ENCODE data around the gene CXCL12. TPM values are rescaled to one million over a fixed set of nuclear protein-coding genes. Genes with fewer than 3 reads are reported as not detected.

The CXCL12 gene
- total RNA-seq (2014; rRNA removed; shearing (Covaris generic)), result not detected in 2 replicates
- polyA plus RNA-seq (2014; cell fraction: nucleus; rRNA removed), result not detected in 2 replicates

DNA sequence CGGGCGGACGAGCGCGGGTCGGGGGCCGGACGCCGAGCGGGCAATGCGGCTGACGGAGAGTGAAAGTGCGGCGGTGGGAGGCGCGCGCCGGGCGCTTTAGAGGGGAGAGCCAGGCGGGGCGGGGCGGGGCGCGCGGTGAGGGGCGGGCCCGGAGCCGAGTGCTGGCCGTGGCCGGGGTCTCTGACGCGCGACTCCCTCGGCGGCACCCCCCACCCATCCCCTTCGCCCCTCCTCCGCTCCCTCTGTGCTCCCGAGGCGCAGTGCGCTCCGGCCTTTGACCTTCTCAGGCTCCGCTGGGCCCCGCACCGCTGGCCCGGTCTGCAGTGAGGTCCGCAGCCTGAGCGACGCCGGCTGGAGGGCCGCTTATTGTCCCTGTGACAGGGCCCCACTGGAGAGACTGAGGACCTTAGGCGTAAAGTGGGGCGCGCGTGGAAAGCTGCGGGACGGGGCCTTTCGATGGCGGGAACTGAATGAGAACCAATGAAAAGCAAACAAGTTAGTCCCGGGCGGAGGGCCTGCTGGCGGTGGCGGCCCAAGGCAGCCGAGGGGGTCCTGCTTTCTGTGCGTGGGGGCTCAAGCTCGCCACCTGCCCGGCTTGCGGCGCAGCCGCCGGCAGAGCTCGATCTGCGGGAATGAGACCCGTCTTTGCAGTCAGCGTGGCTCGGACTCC lies at the start of gene CXCL12:
Gene CXCL12, minus strand, starts transcription at position 72 of the 670 bp plus-strand sequence. CDS start 92 bp downstream, outside the sequence.
- DNase-seq (ENCODE audit: extremely low read depth, low read depth), result no peak

DNA sequence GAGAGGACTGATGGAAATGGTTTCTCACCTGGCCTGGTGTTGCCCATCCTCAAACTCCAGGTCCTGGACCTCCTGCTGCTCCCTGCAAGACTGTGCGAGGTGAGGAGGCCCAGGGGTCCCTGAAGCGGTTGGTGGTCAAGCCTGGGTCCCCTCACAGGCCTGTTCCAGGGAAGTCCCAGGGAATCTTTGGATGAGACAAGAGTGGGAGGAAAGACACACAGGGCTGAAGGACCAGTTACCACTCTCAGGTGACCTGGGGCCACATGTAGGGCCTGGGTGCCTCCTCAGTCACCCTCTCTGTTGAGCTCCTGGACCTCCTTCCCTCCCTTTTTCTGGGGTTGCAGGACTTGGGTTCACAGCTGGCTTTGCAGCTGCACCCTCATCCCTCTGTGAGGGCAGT lies 42.6 kb upstream of the CXCL12 start:
- DNase-seq (ENCODE audit: extremely low read depth, low read depth), result no peak

DNA sequence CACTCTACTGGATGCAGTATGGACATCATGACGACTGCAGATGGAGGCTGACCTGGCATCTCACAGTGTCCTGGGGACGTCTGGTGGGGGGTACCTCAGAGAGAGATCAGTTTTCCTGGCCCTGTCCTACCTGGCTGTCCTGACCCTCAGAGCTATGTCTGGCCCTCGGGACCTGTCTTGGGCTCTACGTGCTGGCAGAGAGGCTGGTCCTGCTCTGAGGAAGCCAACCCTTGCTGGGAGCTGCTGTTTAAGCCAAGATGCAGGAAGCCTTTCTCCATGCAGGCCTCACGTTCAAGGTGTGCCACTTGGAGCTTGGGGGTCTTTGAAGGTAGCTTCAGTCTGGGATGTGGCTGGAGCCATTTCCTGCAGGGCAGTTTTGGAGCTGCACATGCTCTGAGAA lies 42.1 kb upstream of the CXCL12 start:
- DNase-seq (ENCODE audit: extremely low read depth, low read depth), result no peak

DNA sequence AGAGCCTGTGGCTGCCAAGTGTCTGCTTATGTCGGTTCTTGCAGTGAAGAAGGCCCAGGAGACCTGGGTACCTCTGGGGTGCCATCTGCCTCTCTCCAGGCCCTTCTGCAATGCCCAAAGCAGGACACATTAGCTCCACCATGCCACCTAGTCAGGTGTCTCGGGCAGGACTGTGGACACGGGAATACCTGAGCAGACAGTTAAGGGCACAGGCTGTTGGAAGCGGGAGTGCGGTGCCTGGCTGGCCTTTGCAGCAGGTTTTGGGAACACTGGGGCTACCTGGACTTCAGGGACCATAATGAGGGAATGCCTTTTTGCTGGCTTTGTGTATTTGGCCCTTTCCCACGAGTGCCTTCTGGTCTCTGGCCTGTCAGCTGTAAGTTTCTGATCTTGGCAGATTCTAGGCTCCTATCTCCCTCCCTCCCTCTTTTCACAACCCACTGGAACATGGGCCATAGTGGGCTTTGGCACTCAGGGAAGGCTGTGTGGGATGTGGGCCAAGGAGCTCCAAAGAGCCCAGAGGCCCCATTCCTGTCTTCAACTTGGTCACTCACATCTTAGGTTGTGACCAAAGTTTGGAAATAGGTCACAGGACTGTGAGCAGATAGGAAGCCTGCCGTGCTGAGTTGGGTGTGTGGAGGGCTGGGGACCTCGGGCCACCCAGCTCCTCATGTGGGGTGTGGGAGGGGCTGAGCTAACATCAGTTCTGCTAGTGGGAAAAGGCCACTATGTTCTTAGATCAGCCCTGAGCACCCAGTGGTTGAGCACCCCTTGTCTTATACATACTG lies 41.5 kb upstream of the CXCL12 start:
- DNase-seq (ENCODE audit: extremely low read depth, low read depth), result no peak

DNA sequence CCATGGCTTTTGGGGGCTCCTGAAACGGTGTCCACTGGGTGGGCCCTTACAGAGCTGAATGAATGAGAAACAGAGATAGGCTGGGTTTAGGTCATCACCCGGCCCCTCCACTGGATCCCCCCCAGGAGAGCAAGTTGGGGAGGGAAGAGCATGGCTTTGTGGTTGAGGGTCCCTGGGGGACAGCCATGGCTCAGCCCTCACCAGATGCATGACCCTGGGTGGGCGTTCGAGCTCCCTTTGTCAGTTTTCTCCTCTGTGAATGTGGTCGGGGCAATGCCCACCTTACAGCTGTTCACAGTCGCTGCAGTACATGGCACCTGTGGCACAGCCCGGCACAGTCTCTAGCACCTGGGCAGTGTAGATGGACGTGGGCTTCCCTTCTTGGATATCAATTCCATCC lies 40.6 kb upstream of the CXCL12 start:
- DNase-seq (ENCODE audit: extremely low read depth, low read depth), result no peak

DNA sequence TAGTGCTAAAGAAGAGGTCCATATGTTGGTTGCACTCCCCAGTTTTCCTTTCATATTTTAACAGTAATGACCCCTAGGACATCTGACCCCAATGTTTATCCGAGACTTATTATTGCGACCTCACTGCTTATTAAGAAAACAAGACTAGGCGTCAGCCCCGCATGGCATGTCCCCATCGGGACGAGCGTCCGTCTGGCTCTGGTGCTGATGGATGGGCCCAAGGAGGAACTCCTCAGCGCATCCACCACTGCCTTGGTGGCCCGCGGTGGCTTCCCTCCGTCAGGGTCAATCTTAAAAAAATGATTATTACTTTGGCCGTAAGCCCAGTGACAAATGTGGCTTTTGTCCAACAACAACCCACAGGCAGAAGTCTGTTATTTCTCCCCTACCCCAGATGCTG lies 40.1 kb upstream of the CXCL12 start:
- DNase-seq (ENCODE audit: extremely low read depth, low read depth), result no peak

DNA sequence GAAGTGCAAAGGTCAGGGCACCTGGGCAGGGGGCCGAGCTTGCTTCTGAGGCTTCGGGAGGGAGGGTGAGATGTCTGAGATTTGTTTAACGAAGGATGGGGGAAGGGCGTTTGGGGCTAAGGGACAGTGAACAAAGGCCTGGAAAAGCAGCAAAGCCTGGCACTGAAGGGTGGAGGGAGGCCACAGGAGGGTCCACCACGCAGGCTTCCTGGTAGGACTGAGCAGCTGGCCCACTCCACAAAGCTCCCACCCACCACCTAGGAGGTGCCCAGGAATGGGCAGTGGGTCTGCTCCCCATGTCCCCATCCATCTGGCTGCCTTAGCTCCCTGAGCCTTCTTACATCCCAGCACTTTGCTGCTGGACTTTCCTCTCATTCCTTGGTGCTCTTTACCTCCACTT lies 39.4 kb upstream of the CXCL12 start:
- no peak for DNase-seq (ENCODE audit: extremely low read depth, low read depth)

DNA sequence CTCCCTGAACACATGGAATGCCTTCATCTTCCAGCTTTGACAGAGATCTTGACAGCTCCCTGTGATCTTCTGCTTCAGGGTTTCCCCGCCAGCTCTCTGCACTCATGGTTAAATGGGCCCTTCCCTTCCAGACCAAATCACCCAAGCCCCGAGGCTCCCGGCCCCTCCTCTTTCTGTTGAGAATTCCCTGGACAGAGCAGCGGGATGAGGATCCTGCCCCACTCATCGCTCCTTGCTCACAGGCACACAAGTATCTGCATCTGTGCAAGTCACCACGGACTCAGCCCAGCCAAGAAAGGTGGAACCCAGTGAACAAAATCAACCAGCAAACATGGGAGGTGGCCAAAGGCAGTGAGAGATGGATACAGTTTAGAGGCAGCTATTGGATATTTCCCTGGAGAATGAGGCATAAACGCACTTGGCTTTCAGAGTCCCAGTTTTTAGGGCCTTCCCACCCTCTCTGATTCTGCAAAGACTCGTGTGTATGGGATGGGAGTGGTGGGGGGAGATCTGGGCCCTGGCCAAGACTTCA lies 37.7 kb upstream of the CXCL12 start:
- no peak for DNase-seq (ENCODE audit: extremely low read depth, low read depth)

DNA sequence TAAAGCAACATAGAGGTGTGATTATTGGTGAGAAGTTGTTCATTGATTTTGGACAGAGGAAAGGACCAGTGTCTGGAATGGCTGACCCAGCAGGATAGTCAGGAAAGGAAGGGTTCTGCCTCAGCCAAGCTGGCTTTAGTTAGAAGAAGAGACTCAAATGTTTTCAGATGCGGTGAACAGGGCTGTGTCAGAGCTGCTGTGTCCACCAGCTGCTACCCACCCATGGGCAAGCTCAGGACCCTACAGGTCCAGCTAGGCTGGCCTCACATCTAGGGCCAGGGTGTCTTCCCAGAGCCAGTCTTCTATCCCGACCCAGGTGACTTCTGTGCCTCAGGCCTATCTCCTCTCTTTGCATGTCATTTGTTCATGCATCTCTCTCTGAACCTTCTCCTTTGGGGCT lies 37.3 kb upstream of the CXCL12 start:
- DNase-seq (ENCODE audit: extremely low read depth, low read depth), result no peak

DNA sequence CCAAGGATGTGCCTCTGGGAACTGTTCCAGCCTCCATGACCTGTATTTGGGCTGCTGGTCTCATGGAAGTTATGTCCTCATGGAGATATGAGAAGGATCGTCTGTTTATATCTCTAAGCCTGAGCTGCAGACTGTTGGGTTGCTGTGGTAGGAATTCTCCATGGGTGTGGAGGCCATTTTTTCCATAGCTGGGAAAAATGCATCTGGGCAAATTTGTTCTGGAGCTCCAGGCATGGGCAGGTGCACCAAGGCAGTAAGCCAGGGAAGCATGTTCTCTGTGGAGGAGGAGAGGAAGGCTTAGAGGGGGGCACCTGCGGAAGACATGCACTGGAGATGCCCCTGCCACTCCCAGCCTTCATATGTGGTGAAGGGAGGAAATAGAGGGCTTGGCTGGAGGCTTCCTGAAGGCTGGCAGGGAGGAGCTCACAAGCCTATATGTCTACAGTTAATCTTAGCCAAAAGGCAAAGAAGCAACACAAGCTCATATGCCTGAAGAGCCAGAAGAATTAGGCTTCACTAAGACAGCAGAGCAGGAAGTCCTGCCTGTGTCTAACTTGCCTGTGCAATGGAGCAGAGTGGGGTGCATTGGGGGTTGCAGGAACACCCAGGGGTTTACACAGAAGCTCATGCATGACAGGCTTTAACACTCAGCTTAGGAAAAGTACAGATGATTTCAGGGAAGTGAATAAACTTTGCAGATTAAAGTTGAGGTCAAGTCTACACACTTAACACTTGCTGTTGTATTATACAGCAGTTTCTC lies 35.1 kb upstream of the CXCL12 start:
- DNase-seq (ENCODE audit: extremely low read depth, low read depth), result no peak

DNA sequence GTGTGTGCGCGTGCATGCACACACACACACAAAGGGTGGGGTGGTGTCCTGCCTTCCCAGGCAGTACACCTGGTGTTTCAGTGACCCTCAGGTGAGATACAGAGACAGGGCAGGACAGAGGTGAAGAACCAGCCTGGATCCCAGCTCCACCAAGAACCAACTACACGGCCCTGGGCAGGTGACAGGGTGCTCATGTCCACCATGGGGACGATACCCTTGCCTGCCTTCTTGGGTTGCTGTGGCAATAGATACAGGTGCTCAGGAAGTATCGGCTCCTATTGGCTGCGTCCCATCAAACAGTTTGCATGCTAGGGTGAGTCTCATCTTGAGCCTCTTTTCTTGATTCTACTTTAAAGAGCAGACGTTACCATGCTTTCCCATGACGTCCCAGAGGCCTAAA lies 33.7 kb upstream of the CXCL12 start:
- DNase-seq (ENCODE audit: extremely low read depth, low read depth), result no peak

DNA sequence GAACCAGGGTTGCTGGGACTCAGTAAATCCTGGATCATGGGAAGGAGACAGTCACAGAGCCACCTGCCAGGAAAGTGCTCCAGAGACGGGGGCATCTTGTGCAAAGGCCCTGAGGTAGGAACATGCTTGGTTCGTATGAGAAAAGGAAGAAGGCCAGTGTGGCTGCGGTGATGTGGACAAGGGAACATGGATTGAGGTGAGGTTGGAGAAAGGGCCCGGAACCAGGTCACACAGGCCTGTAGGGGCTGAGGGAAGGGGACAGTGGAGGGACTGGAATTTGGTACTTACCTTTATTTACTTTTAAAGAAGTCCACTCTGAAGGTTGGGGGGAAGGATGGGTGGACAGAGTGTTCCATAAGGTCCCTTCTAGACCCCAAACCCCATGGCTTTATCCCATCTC lies 32.9 kb upstream of the CXCL12 start:
- DNase-seq (ENCODE audit: extremely low read depth, low read depth), result no peak

DNA sequence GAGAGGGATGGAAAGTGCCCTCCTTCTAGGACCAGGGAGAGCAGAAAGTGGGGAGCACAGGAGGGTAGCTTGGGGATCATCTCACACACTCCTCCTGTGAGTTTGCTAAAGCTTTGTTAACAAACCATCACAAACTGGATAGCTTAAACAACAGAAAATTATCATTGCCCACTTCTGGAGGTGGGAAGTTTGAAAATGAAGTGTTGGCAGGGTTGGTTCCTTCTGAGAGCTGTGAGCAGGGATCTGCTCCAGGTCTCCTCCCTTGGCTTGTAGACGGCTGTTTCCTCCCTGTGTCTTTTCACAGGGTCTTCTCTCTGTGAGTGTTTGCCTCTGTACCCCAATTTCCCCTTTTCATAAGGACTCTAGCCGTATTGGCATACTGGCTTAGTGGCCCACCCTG lies 32.0 kb upstream of the CXCL12 start:
- DNase-seq (ENCODE audit: extremely low read depth, low read depth), result no peak

DNA sequence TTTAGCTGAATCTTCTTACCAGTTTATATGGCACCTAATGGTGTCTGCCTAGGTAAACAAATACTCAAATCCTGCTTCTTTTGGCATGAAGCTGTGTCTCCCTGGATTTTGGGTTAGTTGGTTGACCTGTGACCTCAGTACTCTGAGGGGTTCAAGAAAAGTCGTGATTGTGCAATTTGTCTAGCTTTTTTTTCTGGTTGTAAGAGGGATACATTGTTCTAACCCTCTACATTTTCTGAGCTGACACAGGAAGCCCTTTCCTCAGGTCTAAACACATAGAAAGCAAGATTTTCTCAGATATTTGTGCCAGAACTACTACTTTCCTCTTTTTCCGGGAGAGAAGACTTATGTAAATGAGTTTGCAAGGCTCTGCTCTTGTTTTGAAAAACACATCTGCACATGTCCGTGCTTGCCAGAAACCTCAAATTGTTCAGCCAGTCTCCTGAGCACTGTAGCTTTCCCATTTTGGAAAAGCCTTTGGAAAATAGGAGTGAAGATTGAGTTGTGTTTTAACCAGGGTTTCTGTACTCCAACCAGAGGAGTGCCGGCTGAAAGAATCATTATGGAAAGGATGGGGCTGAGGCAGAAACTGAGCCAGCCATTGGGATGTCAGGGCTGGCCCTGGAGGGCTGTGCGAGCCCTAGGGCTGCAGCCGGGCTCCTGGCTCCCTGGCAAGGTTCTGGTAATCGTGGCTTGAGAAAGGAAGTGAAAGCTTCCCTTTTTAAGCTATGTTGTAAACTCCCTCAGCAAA lies 31.3 kb upstream of the CXCL12 start:
- DNase-seq (ENCODE audit: extremely low read depth, low read depth), result no peak

DNA sequence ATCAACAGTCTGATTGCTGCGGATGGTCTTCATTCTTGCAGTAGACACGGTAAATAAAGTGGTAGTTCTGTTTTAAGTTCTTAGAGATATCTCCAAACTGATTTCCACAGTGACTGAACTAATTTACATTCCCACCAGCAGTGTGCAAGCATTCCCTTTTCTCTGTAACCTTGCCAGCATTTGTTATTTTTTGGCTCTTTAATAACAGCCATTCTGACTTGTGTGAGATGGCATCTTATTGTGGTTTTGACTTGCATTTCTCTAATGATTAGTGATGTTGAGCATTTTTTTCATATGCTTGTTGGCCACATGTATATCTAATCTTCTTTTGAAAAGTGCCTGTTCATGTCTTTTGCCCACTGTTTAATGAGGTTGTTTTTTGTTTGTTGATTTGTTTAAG lies 30.2 kb upstream of the CXCL12 start:
- DNase-seq (ENCODE audit: extremely low read depth, low read depth), result no peak

DNA sequence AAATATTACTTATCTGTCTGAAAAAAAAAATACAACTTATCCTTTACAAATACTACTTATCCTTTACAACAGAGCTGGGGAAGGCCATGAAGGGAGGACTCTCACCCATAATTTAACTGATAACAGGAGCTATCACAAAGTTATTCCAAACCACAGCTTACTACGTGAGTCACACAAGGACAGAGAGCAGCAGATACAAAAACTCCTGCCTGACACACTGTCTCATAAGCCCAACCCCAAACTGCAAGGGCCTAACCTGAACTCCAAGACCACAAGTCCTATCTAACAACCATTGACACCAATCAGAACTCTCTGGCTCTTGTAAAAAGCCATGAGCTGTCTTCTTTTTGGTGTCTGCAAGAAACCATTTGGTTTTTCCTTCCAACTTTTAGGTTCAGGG lies 28.5 kb upstream of the CXCL12 start:
- no peak for DNase-seq (ENCODE audit: extremely low read depth, low read depth)

DNA sequence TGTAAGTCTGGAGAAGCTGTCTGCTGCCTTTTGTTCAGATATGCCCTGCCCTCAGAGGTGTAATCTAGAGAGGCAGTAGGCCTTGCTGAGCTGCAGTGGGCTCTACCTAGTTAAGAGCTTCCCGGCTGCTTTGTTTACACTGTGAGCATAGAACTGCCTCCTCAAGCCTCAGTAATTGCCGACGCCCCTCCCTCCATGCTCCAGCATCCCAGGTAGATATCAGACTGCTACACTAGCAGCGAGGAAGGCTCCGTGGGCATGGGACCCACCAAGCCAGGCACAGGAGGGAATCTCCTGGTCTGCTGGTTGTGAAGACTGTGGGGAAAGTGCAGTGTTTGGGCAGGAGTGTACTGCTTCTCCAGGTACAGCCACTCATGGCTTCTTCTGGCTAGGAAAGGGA lies 26.4 kb upstream of the CXCL12 start:
- no peak for DNase-seq (ENCODE audit: extremely low read depth, low read depth)

DNA sequence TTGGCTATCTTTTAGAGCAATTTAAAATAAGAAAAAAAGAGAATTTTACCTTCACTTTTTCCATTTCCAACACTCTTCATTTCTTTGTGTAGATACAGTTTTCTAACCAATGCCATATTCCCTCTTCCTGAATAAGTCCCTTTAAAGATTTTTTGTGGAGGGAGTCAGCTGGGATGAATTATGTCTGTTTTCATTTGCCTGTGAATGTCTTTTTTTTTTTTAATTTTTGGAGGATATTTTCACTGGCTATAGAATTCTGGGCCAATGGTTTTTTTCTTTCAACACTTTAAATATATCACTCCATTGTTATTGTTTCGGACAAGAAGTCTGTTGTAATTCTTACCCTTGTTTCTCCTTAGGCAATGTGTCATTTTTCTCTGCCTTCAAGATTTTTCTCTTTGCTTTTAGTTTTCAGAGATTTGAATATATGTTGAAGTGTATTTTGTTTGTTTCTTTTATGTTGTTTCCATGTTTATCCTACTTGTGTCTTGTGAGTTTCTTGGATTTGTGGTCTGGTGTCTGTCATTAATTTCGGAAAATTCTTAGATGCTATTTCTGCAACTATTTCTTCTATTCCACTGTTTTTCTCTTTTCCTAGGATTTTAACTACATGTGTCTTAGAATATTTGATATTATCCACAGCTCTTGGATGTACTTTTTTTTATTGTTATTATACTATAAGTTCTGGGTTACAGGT lies 20.0 kb upstream of the CXCL12 start:
- DNase-seq (ENCODE audit: extremely low read depth, low read depth), result no peak

DNA sequence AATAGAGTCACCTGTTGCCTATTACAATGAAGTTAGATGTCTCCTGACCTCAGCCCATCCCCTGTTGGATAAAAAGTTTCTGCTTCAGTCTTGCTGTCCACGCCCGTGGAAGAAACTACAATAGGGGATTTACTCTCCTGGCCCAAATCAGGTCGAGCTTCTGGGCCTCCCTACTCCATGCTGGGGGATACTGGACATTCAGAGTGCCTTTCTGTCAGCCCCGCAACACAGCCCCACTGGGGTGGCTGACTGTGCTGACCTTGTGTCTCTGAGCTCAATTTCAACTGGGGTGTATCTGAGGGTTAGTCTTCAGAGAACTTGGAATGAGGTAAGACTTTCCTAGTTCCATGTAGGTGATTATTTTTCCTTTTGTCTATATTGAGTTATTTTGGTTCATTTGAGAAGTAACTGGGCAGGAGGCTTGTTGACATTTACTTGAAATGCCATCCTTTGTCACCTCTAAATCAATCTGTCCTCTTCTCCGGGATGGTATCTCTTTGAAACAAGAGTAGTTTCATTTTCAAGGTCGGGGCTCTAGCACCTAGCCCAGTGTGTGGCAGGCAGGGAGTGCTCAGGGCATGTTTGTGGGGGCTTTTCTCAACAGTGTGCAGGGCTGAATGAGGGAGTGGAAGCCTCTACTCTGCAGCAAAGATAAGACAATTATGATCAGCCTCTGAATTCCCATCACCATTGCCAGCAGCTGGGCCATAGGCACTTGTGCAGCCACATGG lies 17.7 kb upstream of the CXCL12 start:
- DNase-seq (ENCODE audit: extremely low read depth, low read depth), result no peak

Measured in NCI-H460 (cell line).